GM21515 (cell line): Measurements from ENCODE around the gene CHRD.
A peak's percentile ranks its signal among the peaks of the same experiment; 100 is the strongest.
"Not testable (repeated sequence)": the region's sequence is repeated elsewhere in the genome, so short reads cannot be mapped to it uniquely, and the experiment has no call there.

Experiments used
- ATAC-seq: cut with Tn5 transposase; IDR thresholded peaks from one replicate; pipeline ENCODE4 v1.9.1; 2021; ENCODE audit not compliant: unreplicated experiment

CHRD gene

DNA sequence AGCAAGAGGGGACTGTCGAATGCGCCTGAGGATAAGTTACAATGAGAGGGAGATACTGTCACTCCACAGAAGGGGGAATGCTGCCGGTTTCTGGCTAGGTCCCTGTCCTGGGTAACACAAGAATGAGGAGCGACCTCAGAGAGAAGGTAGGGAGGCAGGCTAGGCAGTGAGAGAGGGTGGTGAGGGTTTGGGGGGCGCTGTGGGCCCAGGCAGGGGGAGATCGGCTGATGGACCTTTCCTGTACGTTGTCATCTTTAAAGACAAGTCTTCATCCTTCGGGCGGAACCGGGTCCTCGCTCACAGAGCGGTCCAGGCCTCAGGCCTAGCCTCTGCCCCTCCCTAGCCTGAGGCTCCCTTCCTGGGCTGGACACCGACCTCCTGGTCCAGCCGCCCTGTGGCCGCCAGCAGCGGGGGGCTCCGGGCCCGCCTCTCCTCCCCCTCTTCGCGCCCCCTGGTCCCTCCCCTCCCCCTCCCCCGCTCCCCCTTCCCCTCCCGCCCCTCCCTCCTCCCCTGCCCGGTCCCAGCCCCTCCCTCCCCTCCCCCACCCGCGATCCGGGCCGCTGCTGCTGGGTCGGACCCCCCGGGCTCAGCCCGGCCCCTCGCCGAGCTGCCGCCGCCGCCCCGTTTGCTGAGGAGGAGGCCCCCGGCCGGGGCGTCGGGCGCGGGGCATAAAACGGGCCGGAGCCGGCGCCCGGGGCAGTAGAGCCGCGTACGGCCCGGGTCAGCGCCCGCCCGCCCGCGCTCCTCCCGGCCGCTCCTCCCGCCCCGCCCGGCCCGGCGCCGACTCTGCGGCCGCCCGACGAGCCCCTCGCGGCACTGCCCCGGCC, at the start of gene CHRD:
Gene CHRD (plus strand): TSS at position 697 of the 827 bp plus-strand sequence. CDS start 265 bp downstream, outside the sequence.
- no peak for ATAC-seq

- ATAC-seq, result no peak
These were observed 47.3 kb upstream of the CHRD start for GRCh38 chr3:184332370-184333090.

- ATAC-seq, result no peak
These were observed 46.7 kb upstream of the CHRD start for GRCh38 chr3:184333190-184333589.

- no peak for ATAC-seq
These were observed 46.2 kb upstream of the CHRD start for GRCh38 chr3:184333700-184334099.

DNA sequence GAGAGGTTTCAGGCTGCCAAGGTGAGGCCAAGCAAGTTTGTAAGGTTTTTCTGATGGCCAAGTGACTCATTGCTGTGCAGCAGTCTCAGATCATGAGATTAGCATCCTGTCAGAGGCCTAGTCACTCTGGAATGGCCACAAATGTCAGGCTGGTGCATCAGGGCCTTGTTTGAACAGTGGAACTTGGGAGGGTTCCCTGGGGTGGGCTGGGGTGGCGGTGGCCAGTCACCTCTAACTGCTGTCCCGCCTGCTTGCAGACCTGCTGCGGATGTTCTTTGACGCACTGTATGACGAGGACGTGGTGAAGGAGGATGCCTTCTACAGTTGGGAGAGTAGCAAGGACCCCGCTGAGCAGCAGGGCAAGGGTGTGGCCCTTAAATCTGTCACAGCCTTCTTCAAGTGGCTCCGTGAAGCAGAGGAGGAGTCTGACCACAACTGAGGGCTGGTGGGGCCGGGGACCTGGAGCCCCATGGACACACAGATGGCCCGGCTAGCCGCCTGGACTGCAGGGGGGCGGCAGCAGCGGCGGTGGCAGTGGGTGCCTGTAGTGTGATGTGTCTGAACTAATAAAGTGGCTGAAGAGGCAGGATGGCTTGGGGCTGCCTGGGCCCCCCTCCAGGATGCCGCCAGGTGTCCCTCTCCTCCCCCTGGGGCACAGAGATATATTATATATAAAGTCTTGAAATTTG, 45.2 kb upstream of the CHRD start:
- ATAC-seq, result no peak

GRCh38 chr3:184335291-184335660, 44.6 kb upstream of the CHRD start:
- peak; percentile 4 for ATAC-seq

- peak; percentile 84 for ATAC-seq
These were observed 44.0 kb upstream of the CHRD start for GRCh38 chr3:184335661-184336546.

DNA sequence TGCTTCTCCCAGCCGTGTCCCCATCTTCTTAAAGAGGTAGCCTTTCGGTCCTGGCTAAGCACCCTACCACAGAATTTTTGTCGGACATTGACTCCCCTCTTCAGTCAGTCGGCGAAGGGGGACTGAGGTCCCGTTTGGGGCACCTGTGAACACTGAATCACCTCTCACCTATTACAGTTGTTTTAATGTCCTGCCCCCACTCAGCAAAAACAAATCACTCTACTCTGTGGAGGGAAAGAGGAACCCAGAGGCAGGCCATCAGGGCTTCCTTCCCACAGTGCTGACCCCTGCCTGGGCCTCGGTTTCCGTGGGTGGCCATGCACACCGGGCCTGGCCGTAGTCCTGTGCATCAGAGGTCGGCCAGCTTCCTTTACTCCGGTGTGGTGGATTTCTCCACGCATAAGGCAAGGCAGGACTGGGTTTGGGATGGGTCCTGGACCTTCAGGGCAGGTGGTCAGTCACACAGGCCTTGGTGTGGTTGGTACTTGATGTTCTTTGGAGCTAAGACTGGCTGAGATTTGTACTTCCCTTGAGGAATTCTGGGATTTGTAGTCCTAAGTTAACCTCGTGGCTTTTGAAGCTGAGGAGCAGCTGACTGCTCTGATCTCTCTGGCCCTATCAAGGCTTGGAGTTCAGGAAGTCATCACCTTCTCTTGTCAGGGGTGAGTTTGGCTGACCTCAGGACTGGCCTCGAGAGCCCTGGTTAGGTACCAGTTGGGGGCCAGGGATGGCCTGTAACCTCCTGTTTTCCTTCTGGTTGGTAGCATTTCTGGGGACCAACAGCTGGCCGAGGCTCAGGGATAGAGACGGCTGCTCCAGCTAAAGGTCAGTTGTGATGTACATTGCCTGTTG, 43.1 kb upstream of the CHRD start:
- no peak for ATAC-seq

DNA sequence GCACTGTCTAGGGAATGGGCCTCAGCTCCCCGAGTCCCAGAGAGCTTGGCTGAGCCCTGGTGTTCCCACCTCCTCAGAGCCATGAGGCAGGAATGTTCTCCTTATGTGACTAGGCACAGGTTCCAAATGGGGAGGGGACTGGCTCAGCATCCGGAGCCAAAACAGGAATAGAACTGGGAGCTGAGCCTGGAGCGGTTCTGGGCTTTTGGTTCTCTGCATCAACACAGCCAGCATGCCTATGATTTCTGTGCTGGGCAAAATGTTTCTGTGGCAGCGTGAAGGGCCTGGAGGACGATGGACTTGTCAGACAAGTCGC, 42.5 kb upstream of the CHRD start, which contains the start of gene FAM131A:
Gene FAM131A (plus strand): TSS at position 202 of the 316 bp plus-strand sequence. CDS start 31 bp downstream, at position 233.
- no peak for ATAC-seq

GRCh38 chr3:184337981-184338380, 41.9 kb upstream of the CHRD start:
- ATAC-seq, result no peak

GRCh38 chr3:184338511-184338945, 41.3 kb upstream of the CHRD start:
- no peak for ATAC-seq

DNA sequence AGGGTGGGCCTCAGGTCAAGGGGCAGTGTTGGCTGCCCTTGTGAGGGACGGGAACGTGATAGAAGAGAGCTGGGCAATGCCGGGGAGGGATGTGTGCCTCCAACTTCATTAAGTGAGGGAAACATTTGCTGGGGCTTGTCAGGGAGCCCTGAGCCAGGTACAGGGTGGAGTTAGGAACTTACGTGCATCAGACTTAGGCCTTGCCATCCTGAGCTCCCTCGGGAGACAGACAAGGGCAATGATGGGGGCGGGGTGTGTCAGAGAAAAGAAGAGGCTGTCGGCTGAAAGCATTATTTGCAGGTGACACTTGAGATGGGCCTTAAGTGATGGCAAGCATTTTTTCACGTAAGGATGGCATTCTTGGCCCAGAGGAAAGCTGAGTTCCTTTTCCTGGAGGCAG, 40.9 kb upstream of the CHRD start:
- no peak for ATAC-seq

GRCh38 chr3:184339451-184340135, 40.3 kb upstream of the CHRD start:
- ATAC-seq, result not testable (repeated sequence)

DNA sequence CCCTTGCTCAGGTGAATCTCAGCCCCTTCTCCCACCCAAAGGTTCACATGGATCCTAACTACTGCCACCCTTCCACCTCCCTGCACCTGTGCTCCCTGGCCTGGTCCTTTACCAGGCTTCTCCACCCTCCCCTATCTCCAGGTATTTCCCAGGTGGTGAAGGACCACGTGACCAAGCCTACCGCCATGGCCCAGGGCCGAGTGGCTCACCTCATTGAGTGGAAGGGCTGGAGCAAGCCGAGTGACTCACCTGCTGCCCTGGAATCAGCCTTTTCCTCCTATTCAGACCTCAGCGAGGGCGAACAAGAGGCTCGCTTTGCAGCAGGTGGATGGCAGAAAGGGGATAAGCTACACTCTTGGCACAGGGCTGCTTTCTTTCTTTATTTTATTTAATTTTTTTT, 37.9 kb upstream of the CHRD start:
- no peak for ATAC-seq

- no peak for ATAC-seq
These were observed 36.5 kb upstream of the CHRD start for GRCh38 chr3:184343200-184343876.

GRCh38 chr3:184344579-184345316, 35.1 kb upstream of the CHRD start:
- no peak for ATAC-seq

GRCh38 chr3:184345317-184346144, 34.3 kb upstream of the CHRD start:
- no peak for ATAC-seq
